Ovary (tissue), 9 donors: ENCODE measurements around the gene WASHC4. TPM values are rescaled to one million over a fixed set of nuclear protein-coding genes. Genes with fewer than 3 reads are reported as not detected.

ENCODE experiments used
- DNase-seq, 5 donors: peaks; one replicate each; pipeline ENCODE4 v3.0.0-alpha.2; 2019 to 2020
- H3K27ac ChIP-seq, 2 donors: fragments of 200-600 bp; one replicate each; pipeline versions ENCODE4 v1.5.1 to v1.8.0; 2019 to 2022
- H3K27me3 ChIP-seq: fragments of 200-600 bp; one replicate; pipeline ENCODE4 v1.8.0; 2022
- H3K36me3 ChIP-seq: fragments of 200-600 bp; sonication (generic); one replicate; pipeline ENCODE4 v1.5.1; 2019
- H3K4me1 ChIP-seq: one replicate; pipeline ENCODE4 v1.8.1; 2013; ENCODE audit warnings: mild to moderate bottlenecking, moderate library complexity; ENCODE audit not compliant: insufficient read depth
- H3K4me3 ChIP-seq: fragments of 200-600 bp; sonication (generic); one replicate; pipeline ENCODE4 v1.5.1; 2017
- H3K9me3 ChIP-seq, 2 donors: fragments of 200-600 bp in 1 of 2; sonication (generic) in 1 of 2; one replicate each; pipeline versions ENCODE4 v1.5.1 to v1.8.1; 2013 to 2019; ENCODE audit warnings: mild to moderate bottlenecking in 1 of 2, moderate library complexity in 1 of 2
- EP300 ChIP-seq: sonication (generic); formaldehyde crosslinking; IDR thresholded peaks from one replicate; pipeline ENCODE4 v1.6.1; 2017; ENCODE audit warnings: antibody characterized with exemption
- POLR2A ChIP-seq: fragments of 450-650 bp; IDR thresholded peaks from one replicate; pipeline ENCODE4 v1.6.1; 2017; ENCODE audit warnings: antibody characterized with exemption, mild to moderate bottlenecking, moderate library complexity
- WGBS, 3 donors: extraction: QIAGEN DNeasy Blood & Tissue Kit in 1 of 3; methylation state at CpG; one replicate each; pipeline versions ENCODE4 v1.1.5 to v1.1.7; 2013 to 2017; 5-methylcytosine and 5-hydroxymethylcytosine counted together
- intact Hi-C, 4 donors: fragments of 100-400 bp; cut with DNase I; formaldehyde crosslinking; loops; one replicate each; pipeline versions ENCODE4 v1.11.0 to v1.15.1; 2022 to 2023
- polyA plus RNA-seq, 2 donors: library from polyadenylated mRNA; stranded (reverse); fragments of 200-250 nt in 1 of 2; fragments of 350-450 nt in 1 of 2; fragmentation: Illumina TruSeq in 1 of 2; extraction: RNeasy Lipid Tissue Mini Kit (QIAGEN cat#74804) in 1 of 2; gene quantifications; one replicate each; pipeline ENCODE4 v1.2.3, GENCODE V29; 2013 to 2014
- total RNA-seq, 7 donors: library from RNA; depleted of rRNA in 2 of 7; stranded (reverse); fragments of >200 nt in 2 of 7; fragmentation: NEBNext Ultra II Directional in 3 of 7; extraction: Animal tissue kit (Norgen Biotek cat#: 25700) in 3 of 7; gene quantifications; one replicate each; pipeline versions ENCODE4 v1.1.0 to v1.2.4, GENCODE V29; 2016 to 2023
- TF ChIP-seq, protein P1 (sequence below), 3 donors: fragments of 450-650 bp in 2 of 3; fragments of 200-600 bp in 1 of 3; IDR thresholded peaks; one replicate each; pipeline versions ENCODE4 v1.5.1 to v1.8.0; 2016 to 2022; ENCODE audit warnings: antibody characterized with exemption in 3 of 3, mild to moderate bottlenecking in 1 of 3
- donor health status: DM: no; HTN: no; CAD: no; lungs with moderate emphysema.
- donor health status: DM: no; HTN: no; CAD: no.
- donor health status: Bipolar disorder and iron deficiency.
- donor health status: DM: yes; HTN: yes; CAD: no.
- donor health status: DM: no; HTN: no; CAD: no.
- donor health status: DM: yes; HTN: yes; CAD: no.

Gene WASHC4
- total and polyA plus RNA-seq, 9 donors = 16.0 to 55.8 (median 44.5) TPM

GRCh38 chr12:105120551-105120950 is 13.0 kb downstream of the WASHC4 start:
- TF ChIP-seq EP300 = no peak
- TF ChIP-seq, protein P1, sequence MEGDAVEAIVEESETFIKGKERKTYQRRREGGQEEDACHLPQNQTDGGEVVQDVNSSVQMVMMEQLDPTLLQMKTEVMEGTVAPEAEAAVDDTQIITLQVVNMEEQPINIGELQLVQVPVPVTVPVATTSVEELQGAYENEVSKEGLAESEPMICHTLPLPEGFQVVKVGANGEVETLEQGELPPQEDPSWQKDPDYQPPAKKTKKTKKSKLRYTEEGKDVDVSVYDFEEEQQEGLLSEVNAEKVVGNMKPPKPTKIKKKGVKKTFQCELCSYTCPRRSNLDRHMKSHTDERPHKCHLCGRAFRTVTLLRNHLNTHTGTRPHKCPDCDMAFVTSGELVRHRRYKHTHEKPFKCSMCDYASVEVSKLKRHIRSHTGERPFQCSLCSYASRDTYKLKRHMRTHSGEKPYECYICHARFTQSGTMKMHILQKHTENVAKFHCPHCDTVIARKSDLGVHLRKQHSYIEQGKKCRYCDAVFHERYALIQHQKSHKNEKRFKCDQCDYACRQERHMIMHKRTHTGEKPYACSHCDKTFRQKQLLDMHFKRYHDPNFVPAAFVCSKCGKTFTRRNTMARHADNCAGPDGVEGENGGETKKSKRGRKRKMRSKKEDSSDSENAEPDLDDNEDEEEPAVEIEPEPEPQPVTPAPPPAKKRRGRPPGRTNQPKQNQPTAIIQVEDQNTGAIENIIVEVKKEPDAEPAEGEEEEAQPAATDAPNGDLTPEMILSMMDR (IDR thresholded peaks at IDR 0.05) = no peak
- no peak for TF ChIP-seq POLR2A
- H3K36me3 ChIP-seq = no peaks in the 10 kb centered on the region

GRCh38 chr12:105138248-105138647 is 30.7 kb downstream of the WASHC4 start:
- Histone ChIP-seq H3K9me3 (no peaks in the 10 kb centered on the region), H3K36me3 (no peaks in the 10 kb centered on the region), H3K27ac (no peak overlapping the region), H3K4me3 (no peak overlapping the region), H3K4me1 (no peaks in the 10 kb centered on the region), H3K27me3 (no peaks in the 10 kb centered on the region)
- intact Hi-C loops = no loop called here
- 83 to 89% (median 88%) methylated on average over 2 of the region's 2 CpGs for WGBS, 3 donors
- TF ChIP-seq POLR2A = no peak
- TF ChIP-seq, protein P1 (IDR thresholded peaks at IDR 0.05) = no peak
- TF ChIP-seq EP300 = no peak
- DNase-seq = no peak

More at GRCh38 chr12:105120551-105120950, 13.0 kb downstream of the WASHC4 start:
- no peak overlapping the region for H3K27ac ChIP-seq
- H3K9me3 ChIP-seq = no peaks in the 10 kb centered on the region
- no peaks in the 10 kb centered on the region for H3K27me3 ChIP-seq
- WGBS, 3 donors = 91 to 97% (median 92%) methylated on average over 2 of the region's 2 CpGs
- intact Hi-C loops = no loop called here
- no peak overlapping the region for H3K4me3 ChIP-seq
- H3K4me1 ChIP-seq = no peaks in the 10 kb centered on the region
- no peak for DNase-seq

DNA sequence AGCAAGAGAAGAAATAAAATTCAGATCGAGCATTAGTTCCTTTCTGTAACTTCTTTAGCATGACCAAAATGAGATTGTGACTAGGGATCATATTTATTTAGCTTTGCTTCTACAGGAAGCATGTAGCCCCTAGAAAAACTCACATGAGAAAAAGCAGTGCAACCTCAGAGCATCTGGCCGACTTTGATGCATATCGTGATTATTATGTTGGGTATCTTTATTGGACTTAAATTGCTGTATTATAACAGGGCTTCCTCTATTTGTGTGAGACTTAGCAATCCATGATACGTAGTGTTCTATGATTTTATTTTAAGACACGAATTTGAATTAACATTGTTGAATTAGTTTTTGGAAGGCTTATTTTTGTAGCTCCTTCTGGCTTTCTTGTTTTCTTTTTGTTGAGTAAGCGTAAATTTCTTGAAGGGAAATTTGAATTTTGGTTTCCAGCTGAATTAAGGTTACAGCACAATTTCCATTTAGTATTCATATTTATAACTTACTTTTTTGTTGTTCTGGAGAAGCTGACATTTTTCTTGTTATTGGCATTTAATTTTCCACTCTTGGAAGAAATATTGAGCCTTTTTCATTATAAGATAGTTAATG is 33.9 kb downstream of the WASHC4 start:
- Histone ChIP-seq H3K4me3 (no peak overlapping the region), H3K9me3 (no peaks in the 10 kb centered on the region), H3K36me3 (no peaks in the 10 kb centered on the region), H3K27ac (no peak overlapping the region), H3K4me1 (no peaks in the 10 kb centered on the region), H3K27me3 (no peaks in the 10 kb centered on the region)
- 88 to 91% (median 88%) methylated on average over 6 of the region's 6 CpGs for WGBS, 3 donors
- intact Hi-C loops = no loop called here
- TF ChIP-seq EP300 = no peak
- DNase-seq = no peak

DNA sequence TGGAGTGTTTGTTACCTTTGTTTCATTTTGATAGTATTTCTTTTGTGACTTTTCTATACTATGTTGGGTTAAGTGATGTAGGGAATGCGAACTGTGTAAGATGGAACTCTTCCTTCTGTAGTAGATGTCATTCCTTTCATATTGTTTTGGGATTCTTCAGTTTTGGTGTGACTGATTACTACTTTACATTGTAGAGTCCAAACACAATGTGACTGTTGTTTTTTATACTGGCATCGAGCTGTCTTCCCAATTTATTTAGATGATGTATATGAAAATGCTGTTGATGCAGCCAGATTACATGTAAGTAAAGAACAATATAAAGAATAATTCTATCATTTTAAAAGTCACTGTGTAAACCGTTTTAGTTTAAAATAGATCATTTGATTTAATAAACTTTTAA is 34.7 kb downstream of the WASHC4 start:
- Histone ChIP-seq H3K9me3 (no peaks in the 10 kb centered on the region), H3K4me1 (no peaks in the 10 kb centered on the region), H3K27ac (no peak overlapping the region), H3K27me3 (no peaks in the 10 kb centered on the region), H3K36me3 (no peaks in the 10 kb centered on the region), H3K4me3 (no peak overlapping the region)
- WGBS, 3 donors = 91 to 93% (median 92%) methylated on average over 3 of the region's 3 CpGs
- no peak for DNase-seq
- TF ChIP-seq, protein P1 (IDR thresholded peaks at IDR 0.05) = no peak
- no peak for TF ChIP-seq EP300
- TF ChIP-seq POLR2A = no peak
- intact Hi-C loops = no loop called here

DNA sequence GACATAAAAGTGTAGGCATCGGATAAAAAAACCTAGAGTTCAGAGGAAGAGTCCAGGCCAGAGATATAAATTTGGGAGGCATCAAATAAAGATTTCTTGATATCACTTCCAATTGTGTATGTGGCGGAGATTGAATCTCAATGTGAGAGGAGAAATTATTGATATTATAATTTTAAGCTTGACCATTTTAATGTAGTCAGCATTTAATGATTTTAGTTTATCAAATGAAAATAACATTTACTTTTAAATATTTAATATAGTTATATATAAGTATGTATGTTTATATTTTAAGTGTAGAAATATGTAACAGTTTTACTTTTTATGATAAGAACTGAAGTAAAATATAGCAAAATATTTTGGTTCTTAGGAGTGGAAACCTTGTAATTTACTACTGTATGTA is 48.7 kb downstream of the WASHC4 start:
- 92 to 97% (median 96%) methylated on average over 2 of the region's 2 CpGs for WGBS, 3 donors
- no peak for DNase-seq
- Histone ChIP-seq H3K36me3 (no peaks in the 10 kb centered on the region), H3K4me1 (no peaks in the 10 kb centered on the region), H3K4me3 (no peak overlapping the region), H3K9me3 (no peaks in the 10 kb centered on the region), H3K27me3 (no peaks in the 10 kb centered on the region), H3K27ac (no peak overlapping the region)
- no peak for TF ChIP-seq EP300
- TF ChIP-seq, protein P1 (IDR thresholded peaks at IDR 0.05) = no peak
- TF ChIP-seq POLR2A = no peak
- intact Hi-C loops = no loop called here
